ENCODE results near the gene THEMIS2. TPM values are rescaled to one million over a fixed set of nuclear protein-coding genes. Genes with fewer than 3 reads are reported as not detected.

The THEMIS2 gene
- total and polyA plus RNA-seq, 2 of the 8 experiments (the other 6 are each of a cell fraction or from before 2014, with no cell fraction given) = 12.4 to 28.0 TPM

- H3K79me1 ChIP-seq (ENCODE audit: low read depth, low read length) = no peaks in the 10 kb centered on the region
- ChIA-PET CTCF (ENCODE audit: partially characterized antibody) (interaction anchor here (0.6 to 3.1 kb wide), 22 partner anchors 14 to 551 kb away, joined by 3 to 18 read pairs (median 4); partner anchors contain the start of gene XKR8), POLR2A (ENCODE audit: partially characterized antibody) (interaction anchor here (0.6 to 1.8 kb wide), 2 partner anchors 22 to 26 kb away, joined by 3 to 4 read pairs; partner anchors contain the start of gene PPP1R8)
These were observed 15.6 kb upstream of the THEMIS2 start for GRCh38 chr1:27856561-27857343.

More at GRCh38 chr1:27856561-27857343, 15.6 kb upstream of the THEMIS2 start:
- FAIRE-seq (no peak), DNase-seq (ENCODE audit: low read depth in 1 of 2, low spot score in 2 of 2) (no peak)
- Histone ChIP-seq H2BK5ac (ENCODE audit: low read depth, low read length) (no peak overlapping the region), H3K4me3 (ENCODE audit: extremely low read depth in 1 of 4, insufficient read depth in 2 of 4, low read depth in 3 of 4, low read length in 4 of 4) (no peak overlapping the region), H2AK5ac (ENCODE audit: low read depth, low read length) (no peak overlapping the region; the same call in 1 of the 2 replicates), H3K79me2 (ENCODE audit: control insufficient read depth in 1 of 2, insufficient read depth in 2 of 2, low read length in 2 of 2) (no peaks in the 10 kb centered on the region), H2BK12ac (ENCODE audit: low read depth, low read length) (no peak overlapping the region), H3K23me2 (ENCODE audit: low read depth, low read length) (no peaks in the 10 kb centered on the region), H3K36me3 (ENCODE audit: control insufficient read depth in 2 of 4, insufficient read depth in 4 of 4, low read length in 3 of 4) (peaks cover 0 to 5% (median 2%) of the 10 kb centered on the region in 4 experiments; a peak in 7 of 8 replicates), H3K18ac (ENCODE audit: extremely low read depth, low read length) (no peak overlapping the region), H2BK120ac (replicated peaks; ENCODE audit: low read depth, low read length) (no peak overlapping the region), H3K14ac (ENCODE audit: insufficient read length) (no peak overlapping the region), H3K4me1 (replicated peaks in 1 of 4; ENCODE audit: control insufficient read depth in 3 of 4, insufficient read depth in 4 of 4, low read length in 3 of 4) (no peaks in the 10 kb centered on the region), H3K23ac (ENCODE audit: insufficient read length) (no peak overlapping the region), H4K8ac (ENCODE audit: extremely low read depth, insufficient read depth, low read length) (no peak overlapping the region), H3K27me3 (replicated peaks in 1 of 4; ENCODE audit: control insufficient read depth in 3 of 4, extremely low read depth in 1 of 4, insufficient read depth in 3 of 4, low read length in 3 of 4) (no peaks in the 10 kb centered on the region), H2BK15ac (ENCODE audit: low read length) (no peak overlapping the region), H3K4me2 (ENCODE audit: insufficient read depth in 1 of 2, low read depth in 2 of 2, low read length in 2 of 2) (no peak overlapping the region), H2BK20ac (ENCODE audit: low read length) (no peak overlapping the region), H3K56ac (replicated peaks; ENCODE audit: insufficient read length, low read depth, low read length) (no peak overlapping the region), H4K91ac (replicated peaks; ENCODE audit: insufficient read length, low read length) (no peak overlapping the region), H4K5ac (ENCODE audit: insufficient read length, low read depth, low read length) (no peak overlapping the region), H2AFZ (ENCODE audit: low read length) (no peak overlapping the region), H4K20me1 (replicated peaks in 1 of 2; ENCODE audit: control insufficient read depth in 1 of 2, insufficient read depth in 2 of 2, low read length in 2 of 2) (no peaks in the 10 kb centered on the region), H3K9ac (replicated peaks in 1 of 4; ENCODE audit: extremely low read depth in 1 of 4, low read depth in 3 of 4, low read length in 3 of 4) (no peak overlapping the region), H3K9me3 (ENCODE audit: insufficient read depth in 2 of 2, low read depth in 1 of 2, low read length in 1 of 2) (peaks cover 0 to 6% of the 10 kb centered on the region in 2 experiments; a peak in 2 of 4 replicates), H3K27ac (ENCODE audit: low read depth, low read length) (no peak overlapping the region), H3K4ac (replicated peaks; ENCODE audit: insufficient read length, low read depth, low read length) (no peak overlapping the region)
- WGBS, 2 experiments (ENCODE audit: extremely low coverage in 1 of 2, insufficient coverage in 1 of 2, insufficient read length in 1 of 2, insufficient replicate concordance in 2 of 2, low coverage in 1 of 2, low lambda C conversion rate in 2 of 2, missing lambda C conversion rate in 1 of 2) = 92% methylated on average over 12 of the region's 12 CpGs; no CpG with 5 or more reads in 1 of the 2 experiments
